Suppressor macrophage treated with lipopolysaccharide for 4 hours (primary cell): ENCODE data around the gene ZNF891.

Experiments used
- DNase-seq: peaks from one replicate; pipeline ENCODE4 v3.0.0-alpha.2; 2020

ZNF891 gene

DNA sequence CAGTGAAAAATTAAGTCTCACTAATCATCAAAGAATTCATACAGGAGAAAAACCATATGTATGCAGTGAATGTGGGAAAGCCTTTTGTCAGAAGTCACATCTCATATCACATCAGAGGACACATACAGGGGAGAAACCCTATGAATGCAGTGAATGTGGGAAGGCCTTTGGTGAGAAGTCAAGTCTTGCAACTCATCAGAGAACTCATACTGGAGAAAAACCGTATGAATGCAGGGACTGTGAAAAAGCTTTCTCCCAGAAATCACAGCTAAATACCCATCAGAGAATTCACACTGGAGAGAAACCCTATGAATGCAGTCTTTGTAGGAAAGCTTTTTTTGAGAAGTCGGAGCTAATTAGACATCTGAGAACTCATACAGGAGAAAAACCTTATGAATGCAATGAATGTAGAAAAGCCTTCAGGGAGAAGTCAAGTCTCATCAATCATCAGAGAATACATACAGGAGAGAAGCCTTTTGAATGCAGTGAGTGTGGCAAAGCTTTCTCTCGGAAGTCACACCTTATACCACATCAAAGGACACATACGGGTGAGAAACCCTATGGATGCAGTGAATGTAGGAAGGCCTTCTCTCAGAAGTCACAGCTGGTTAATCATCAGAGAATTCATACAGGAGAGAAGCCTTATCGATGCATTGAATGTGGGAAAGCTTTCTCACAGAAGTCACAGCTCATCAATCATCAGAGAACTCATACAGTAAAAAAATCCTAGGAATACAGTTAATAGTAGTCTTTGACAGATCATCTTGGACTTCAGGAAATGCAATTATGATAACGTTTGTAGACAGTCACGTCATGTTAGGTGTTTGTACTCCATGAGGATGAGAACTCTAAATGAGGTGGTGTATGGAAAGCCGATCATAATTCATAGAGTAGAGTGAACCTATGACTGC lies 71.6 kb downstream of the ZNF891 start:
- no peak for DNase-seq

DNA sequence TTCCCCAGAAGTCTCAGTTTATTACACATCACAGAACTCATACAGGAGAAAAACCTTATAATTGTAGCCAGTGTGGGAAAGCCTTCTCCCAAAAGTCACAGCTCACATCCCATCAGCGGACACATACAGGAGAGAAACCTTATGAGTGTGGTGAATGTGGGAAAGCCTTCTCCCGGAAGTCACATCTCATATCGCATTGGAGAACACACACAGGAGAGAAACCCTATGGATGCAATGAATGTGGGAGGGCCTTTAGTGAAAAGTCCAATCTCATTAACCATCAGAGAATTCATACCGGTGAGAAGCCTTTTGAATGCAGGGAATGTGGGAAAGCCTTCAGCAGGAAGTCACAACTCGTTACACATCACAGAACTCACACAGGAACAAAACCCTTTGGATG lies 72.6 kb downstream of the ZNF891 start:
- no peak for DNase-seq
